SW 1271 (cell line): Measurements from ENCODE around the gene KCNAB2.

Experiments
- DNase-seq, 2 experiments: peaks; one replicate each; lab custom pipeline; 2025; lab: John Stamatoyannopoulos, UW

KCNAB2 gene

GRCh38 chr1:6045561-6045960, at the start of gene KCNAB2:
TSS of gene KCNAB2 (plus strand) at chr1:6045888. CDS start at chr1:6051537, 5,649 bp downstream.
- DNase-seq = no peak

- DNase-seq = no peak
Observed at GRCh38 chr1:5996641-5997270, 48.9 kb upstream of the KCNAB2 start.

- no peak for DNase-seq
Observed at GRCh38 chr1:5997316-5997715, 48.4 kb upstream of the KCNAB2 start.

- DNase-seq = no peak
Observed at GRCh38 chr1:5998051-5998905, 47.4 kb upstream of the KCNAB2 start.

- DNase-seq = no peak
Observed at GRCh38 chr1:5998906-5999301, 46.8 kb upstream of the KCNAB2 start.

- no peak for DNase-seq
Observed at GRCh38 chr1:5999711-6000443, 45.8 kb upstream of the KCNAB2 start.

GRCh38 chr1:6000444-6001288, 45.0 kb upstream of the KCNAB2 start:
- no peak for DNase-seq

GRCh38 chr1:6001992-6002576, 43.6 kb upstream of the KCNAB2 start:
- no peak for DNase-seq

- DNase-seq = no peak
Observed at GRCh38 chr1:6002714-6003501, 42.8 kb upstream of the KCNAB2 start.

- no peak for DNase-seq
Observed at GRCh38 chr1:6003568-6004411, 41.9 kb upstream of the KCNAB2 start.

- no peak for DNase-seq
Observed at GRCh38 chr1:6004412-6005123, 41.1 kb upstream of the KCNAB2 start.

- DNase-seq = no peak
Observed at GRCh38 chr1:6005276-6005917, 40.3 kb upstream of the KCNAB2 start.

- no peak for DNase-seq
Observed at GRCh38 chr1:6006882-6007281, 38.8 kb upstream of the KCNAB2 start.

GRCh38 chr1:6007318-6008083, 38.2 kb upstream of the KCNAB2 start:
- no peak for DNase-seq

- DNase-seq = no peak
Observed at GRCh38 chr1:6008084-6008415, 37.6 kb upstream of the KCNAB2 start.

- DNase-seq = no peak
Observed at GRCh38 chr1:6008696-6009095, 37.0 kb upstream of the KCNAB2 start.

- no peak for DNase-seq
Observed at GRCh38 chr1:6009120-6010040, 36.3 kb upstream of the KCNAB2 start.
